COLO829 (cell line): ENCODE data around the gene RAB33A.
A peak's percentile ranks its signal among the peaks of the same experiment; 100 is the strongest.

Source experiments
- DNase-seq: peaks from one replicate; pipeline ENCODE4 v3.0.0; 2012; ENCODE audit warnings: low spot score

Gene RAB33A

DNA sequence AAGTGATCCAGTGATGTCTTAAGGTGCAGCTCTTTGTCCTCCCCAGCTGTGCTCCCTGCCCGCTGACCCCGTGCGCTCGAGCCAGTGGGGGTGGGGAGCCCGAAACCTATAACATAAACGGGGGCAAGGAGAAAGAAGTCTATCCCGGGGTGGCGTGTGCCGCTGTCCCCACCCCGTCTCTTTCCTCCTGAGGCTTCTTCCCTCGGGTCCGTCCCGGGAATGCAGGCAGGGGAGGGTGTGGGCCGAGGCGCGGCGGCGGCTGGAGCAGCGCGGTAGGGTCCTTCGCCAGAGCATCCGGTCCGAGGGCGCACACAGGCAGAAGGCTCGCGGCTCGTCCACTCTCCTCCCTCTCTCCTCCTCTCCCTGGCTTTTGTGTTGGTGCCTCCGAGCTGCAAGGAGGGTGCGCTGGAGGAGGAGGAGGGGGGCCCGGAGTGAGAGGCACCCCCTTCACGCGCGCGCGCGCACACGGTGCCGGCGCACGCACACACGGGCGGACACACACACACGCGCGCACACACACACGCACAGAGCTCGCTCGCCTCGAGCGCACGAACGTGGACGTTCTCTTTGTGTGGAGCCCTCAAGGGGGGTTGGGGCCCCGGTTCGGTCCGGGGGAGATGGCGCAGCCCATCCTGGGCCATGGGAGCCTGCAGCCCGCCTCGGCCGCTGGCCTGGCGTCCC lies at the start of gene RAB33A:
TSS of gene RAB33A (plus strand) at position 517 of the 681 bp plus-strand sequence. CDS start at position 618, 101 bp downstream.
- no peak for DNase-seq

DNA sequence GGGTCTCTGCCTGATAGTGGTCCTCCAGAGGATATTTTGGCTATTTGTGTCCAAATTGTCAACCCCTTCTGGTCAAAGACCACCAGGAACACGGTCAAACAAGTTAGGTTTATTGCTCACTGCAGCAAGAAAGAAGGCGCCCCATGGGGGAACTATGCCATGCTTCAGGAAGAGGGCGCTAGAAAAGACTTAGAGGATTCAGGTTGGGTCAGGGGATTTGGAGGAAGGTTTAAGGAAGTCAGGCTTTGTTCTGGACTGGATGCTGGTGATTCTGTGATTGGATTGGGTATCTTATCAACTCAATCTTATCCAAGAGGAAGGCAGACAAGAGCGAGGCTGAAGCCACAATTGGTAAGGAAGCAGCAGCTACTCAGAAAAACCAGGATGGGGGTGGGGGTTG lies 47.2 kb upstream of the RAB33A start:
- no peak for DNase-seq

GRCh38 chrX:130125091-130125874 lies 46.5 kb upstream of the RAB33A start:
- DNase-seq = no peak

- DNase-seq = no peak
These were observed 40.8 kb upstream of the RAB33A start for GRCh38 chrX:130130990-130131389.

DNA sequence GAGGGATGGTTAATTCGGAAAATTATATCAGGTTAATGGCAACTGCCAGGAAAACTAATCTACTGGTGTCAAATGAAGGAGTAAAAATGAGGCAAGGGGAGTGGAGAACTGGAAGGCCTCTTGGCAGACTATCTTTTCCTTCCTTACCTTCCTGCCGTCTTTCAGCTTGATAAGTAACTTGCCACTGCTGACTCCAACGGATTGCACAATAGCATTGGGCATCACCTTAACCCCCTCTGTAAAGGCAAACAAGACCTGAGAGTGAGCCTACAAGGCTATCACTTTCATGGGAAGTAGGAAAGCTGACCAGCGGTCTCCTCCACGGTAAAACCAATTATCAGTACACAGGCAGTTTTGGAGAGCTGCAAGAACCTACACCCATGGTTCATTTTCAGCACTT lies 35.3 kb upstream of the RAB33A start:
- DNase-seq = no peak

- DNase-seq = no peak
These were observed 34.8 kb upstream of the RAB33A start for GRCh38 chrX:130136961-130137360.

- no peak for DNase-seq
These were observed 32.1 kb upstream of the RAB33A start for GRCh38 chrX:130139474-130140201.

DNA sequence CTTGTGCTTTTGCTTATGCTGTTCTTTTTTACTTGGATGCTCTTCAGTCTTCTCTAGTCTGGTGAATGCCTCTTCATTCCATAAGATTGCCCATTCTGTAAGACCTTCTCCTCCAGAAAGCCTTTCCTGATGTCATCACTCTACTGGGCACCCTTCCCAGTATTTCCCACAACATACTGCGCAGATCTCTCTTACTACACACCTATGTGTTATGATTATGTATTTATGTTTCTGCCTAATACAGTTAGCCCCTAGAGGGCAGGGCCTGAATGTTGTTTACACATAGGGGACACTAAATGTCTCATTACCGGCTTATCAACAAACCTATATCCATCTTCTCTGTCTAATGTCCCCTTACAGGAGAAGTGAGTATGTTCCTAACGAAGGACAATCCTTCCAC lies 27.3 kb upstream of the RAB33A start:
- no peak for DNase-seq

- no peak for DNase-seq
These were observed 26.6 kb upstream of the RAB33A start for GRCh38 chrX:130145123-130145522.

GRCh38 chrX:130147631-130148030 lies 24.1 kb upstream of the RAB33A start:
- no peak for DNase-seq

GRCh38 chrX:130155564-130155963 lies 16.2 kb upstream of the RAB33A start:
- no peak for DNase-seq

- DNase-seq = no peak
These were observed 13.5 kb upstream of the RAB33A start for GRCh38 chrX:130158311-130158710.

GRCh38 chrX:130159776-130160175 lies 12.0 kb upstream of the RAB33A start:
- no peak for DNase-seq

- DNase-seq = no peak
These were observed 9.5 kb upstream of the RAB33A start for GRCh38 chrX:130162094-130162735.

- no peak for DNase-seq
These were observed 8.4 kb upstream of the RAB33A start for GRCh38 chrX:130163398-130163797.

DNA sequence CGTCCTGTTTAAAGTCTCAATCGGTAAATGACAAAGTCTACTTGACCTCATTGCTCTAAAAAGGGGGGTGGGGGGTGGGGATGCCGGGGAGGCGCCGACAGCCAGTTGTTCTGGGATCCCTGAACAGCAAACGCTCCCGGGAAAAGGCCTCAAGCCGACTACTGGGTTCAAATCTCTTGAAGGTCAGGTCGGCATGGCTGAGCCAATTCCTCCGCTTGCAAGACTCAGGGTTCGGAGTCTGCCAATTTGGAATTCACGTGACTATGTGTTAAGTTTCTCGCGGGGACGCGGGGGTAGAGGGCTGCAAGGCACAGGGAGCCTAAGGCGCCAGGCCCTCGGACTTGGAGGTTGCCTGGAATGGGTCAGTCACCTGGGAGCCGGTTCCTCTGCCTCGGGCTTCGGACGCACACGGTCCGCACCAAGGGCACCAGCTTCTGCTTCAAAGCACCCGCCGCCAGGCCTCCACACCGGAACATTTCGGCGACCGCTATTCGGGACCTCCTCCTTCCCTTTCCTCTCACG lies 6.5 kb upstream of the RAB33A start:
- DNase-seq = no peak

- DNase-seq = peak; percentile 88
These were observed 5.9 kb upstream of the RAB33A start, which contains the start of gene AIFM1 for GRCh38 chrX:130165703-130166502. AIFM1 (minus strand) TSS chrX:130165841; CDS start chrX:130165656, 185 bp downstream.

GRCh38 chrX:130166503-130166777 lies 5.3 kb upstream of the RAB33A start:
- no peak for DNase-seq

GRCh38 chrX:130167040-130167439 lies 4.7 kb upstream of the RAB33A start:
- DNase-seq = no peak

- no peak for DNase-seq
These were observed 863 bp upstream of the RAB33A start for GRCh38 chrX:130170752-130171445.
